ENCODE results near the gene STX10. TPM values are rescaled to one million over a fixed set of nuclear protein-coding genes. Genes with fewer than 3 reads are reported as not detected.

The STX10 gene
- total RNA-seq, 1 experiment from 2014 or later, result 56.9 TPM

- no peak for TF ChIP-seq ZNF281 (CRISPR knock-in tag; IDR thresholded peaks at IDR 0.05)
- TF ChIP-seq ATF2 (CRISPR knock-in tag; IDR thresholded peaks at IDR 0.05; ENCODE audit: borderline replicate concordance, low read depth), result no peak
- no peak for TF ChIP-seq ELF4 (CRISPR knock-in tag; IDR thresholded peaks at IDR 0.05; ENCODE audit: low read depth)
- TF ChIP-seq RORB (CRISPR knock-in tag; IDR thresholded peaks at IDR 0.05), result no peak
- no peak for TF ChIP-seq ZNF671 (CRISPR knock-in tag; IDR thresholded peaks at IDR 0.05)
- no peak for TF ChIP-seq TEAD1 (CRISPR knock-in tag; IDR thresholded peaks at IDR 0.05)
Observed at GRCh38 chr19:13121551-13122274, 28.5 kb downstream of the STX10 start (continued).

GRCh38 chr19:13120817-13121216, 29.4 kb downstream of the STX10 start:
- Mint-ChIP-seq H3K27ac (peak overlapping the region; percentile 89), H3K36me3 (peaks cover 4% of the 10 kb centered on the region; the same call in 1 of the 2 replicates), H3K27me3 (ENCODE audit: low read depth) (no peaks in the 10 kb centered on the region; the same call in 1 of the 2 replicates), H3K4me1 (peaks cover 55% of the 10 kb centered on the region), H3K9me3 (no peaks in the 10 kb centered on the region), H3K4me3 (peak overlapping the region; percentile 77)
- ChIA-PET POLR2A (interaction anchor here (0.9 to 1.7 kb wide), 2 partner anchors 29 to 34 kb away, joined by 3 to 5 read pairs; partner anchors contain the start of genes IER2 and STX10), CTCF (interaction anchor here (1.4 to 2.4 kb wide), 4 partner anchors 20 to 75 kb away, joined by 4 to 10 read pairs (median 8); partner anchors contain the start of genes IER2 and STX10)
- ATAC-seq (no peak), DNase-seq (ENCODE audit: low spot score) (no peak)
- no peak for TF ChIP-seq SMAD3 (CRISPR knock-in tag; IDR thresholded peaks at IDR 0.05; ENCODE audit: borderline replicate concordance)
- peak; percentile 66 for TF ChIP-seq ZNF423 (CRISPR knock-in tag; IDR thresholded peaks at IDR 0.05)

- Mint-ChIP-seq H3K36me3 (peaks cover 5% of the 10 kb centered on the region; the same call in 1 of the 2 replicates), H3K4me3 (peak overlapping the region; percentile 77), H3K9me3 (no peaks in the 10 kb centered on the region), H3K27me3 (ENCODE audit: low read depth) (no peaks in the 10 kb centered on the region; the same call in 1 of the 2 replicates), H3K27ac (no peak overlapping the region), H3K4me1 (peaks cover 60% of the 10 kb centered on the region)
- CTCF ChIA-PET, result interaction anchor here (0.5 to 2.4 kb wide), 7 partner anchors 9 to 76 kb away, joined by 3 to 10 read pairs (median 4); partner anchors contain the start of genes IER2 and STX10
- ATAC-seq, result no peak
- TF ChIP-seq IRF2 (CRISPR knock-in tag; IDR thresholded peaks at IDR 0.05; ENCODE audit: borderline replicate concordance, low read depth) (no peak), HMGA2 (CRISPR knock-in tag; IDR thresholded peaks at IDR 0.05) (no peak), CREM (CRISPR knock-in tag; IDR thresholded peaks at IDR 0.05) (no peak), E2F1 (CRISPR knock-in tag; IDR thresholded peaks at IDR 0.05) (no peak), JUN (CRISPR knock-in tag; IDR thresholded peaks at IDR 0.05) (no peak), TCF7 (CRISPR knock-in tag; IDR thresholded peaks at IDR 0.05; ENCODE audit: low read depth) (no peak), ATF1 (CRISPR knock-in tag; IDR thresholded peaks at IDR 0.05) (no peak), CDX4 (CRISPR knock-in tag; IDR thresholded peaks at IDR 0.05; ENCODE audit: borderline replicate concordance) (no peak)
- POLR2A ChIA-PET, result interaction anchor here (0.9 to 3.3 kb wide), 3 partner anchors 30 to 35 kb away, joined by 3 to 30 read pairs (median 5); partner anchors contain the start of genes IER2 and STX10
- DNase-seq (ENCODE audit: low spot score), result no peak
Observed at GRCh38 chr19:13120031-13120430, 30.1 kb downstream of the STX10 start.

Data from WTC11 (cell line).